GM18508 (cell line): ENCODE data around the gene RGS9BP.
"Not testable (repeated sequence)": the region's sequence is repeated elsewhere in the genome, so short reads cannot be mapped to it uniquely, and the experiment has no call there.

Experiments used
- ATAC-seq: cut with Tn5 transposase; IDR thresholded peaks from one replicate; pipeline ENCODE4 v1.9.1; 2021; ENCODE audit warnings: moderate number of reproducible peaks; ENCODE audit not compliant: insufficient read depth, unreplicated experiment

Gene RGS9BP

GRCh38 chr19:32693151-32694108 is 17.8 kb downstream of the RGS9BP start:
- not testable (repeated sequence) for ATAC-seq

- ATAC-seq: not testable (repeated sequence)
Measured at GRCh38 chr19:32694316-32694715, 18.7 kb downstream of the RGS9BP start.

- ATAC-seq: not testable (repeated sequence)
Measured at GRCh38 chr19:32694851-32695250, 19.2 kb downstream of the RGS9BP start.

DNA sequence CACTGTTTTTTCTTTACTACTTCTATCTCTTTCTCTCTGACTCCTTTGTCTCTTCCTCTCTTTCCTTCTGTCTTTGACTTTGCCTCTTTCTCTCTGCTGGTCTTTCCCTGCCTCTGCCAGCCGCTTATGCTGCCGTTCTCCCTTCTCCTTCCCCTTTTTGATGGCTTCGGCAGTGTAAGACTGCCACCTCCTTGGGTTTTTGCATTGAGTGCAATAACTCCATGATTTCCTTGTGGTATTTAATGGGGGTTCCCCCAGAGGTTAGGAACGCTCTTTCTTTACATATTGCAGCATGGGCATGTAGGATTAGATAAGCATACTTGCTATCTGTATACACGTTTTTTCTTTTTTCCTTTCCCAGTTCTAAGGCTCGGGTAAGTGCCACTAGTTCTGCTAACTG is 19.9 kb downstream of the RGS9BP start:
- not testable (repeated sequence) for ATAC-seq

DNA sequence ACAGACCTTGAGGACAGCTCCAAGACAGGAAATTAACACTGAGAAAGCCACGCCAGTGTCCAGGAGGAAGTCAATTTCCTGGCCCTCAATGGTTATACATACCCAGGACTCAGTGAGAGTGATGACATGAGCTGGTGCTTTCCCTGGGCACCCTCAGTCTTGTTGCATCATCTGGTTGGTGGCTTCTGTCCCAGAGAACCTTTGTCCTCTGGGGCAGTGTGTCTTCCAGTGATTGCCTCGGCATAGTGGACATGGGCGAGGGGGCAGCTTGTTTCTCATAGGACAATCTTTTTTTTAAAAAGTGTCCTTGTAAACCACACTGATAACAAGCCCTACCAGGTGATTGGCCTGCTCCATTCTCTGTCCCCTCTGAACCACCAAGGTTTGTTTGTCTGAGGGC is 21.1 kb downstream of the RGS9BP start:
- ATAC-seq: not testable (repeated sequence)

DNA sequence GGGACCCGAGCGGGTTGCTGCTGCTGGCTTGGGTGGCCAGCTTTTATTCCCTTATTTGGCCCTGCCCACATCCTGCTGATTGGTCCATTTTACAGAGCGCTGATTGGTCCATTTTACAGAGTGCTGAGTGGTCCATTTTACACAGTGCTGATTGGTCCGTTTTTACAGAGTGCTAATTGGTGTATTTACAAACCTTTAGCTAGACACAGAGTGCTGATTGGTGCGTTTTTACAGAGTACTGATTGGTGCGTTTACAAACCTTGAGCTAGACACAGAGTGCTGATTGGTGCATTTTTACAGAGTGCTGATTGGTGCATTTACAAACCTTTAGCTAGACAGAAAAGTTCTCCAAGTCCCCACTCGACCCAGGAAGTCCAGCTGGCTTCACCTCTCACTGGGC is 24.5 kb downstream of the RGS9BP start:
- ATAC-seq: not testable (repeated sequence)

- no peak for ATAC-seq
Measured at GRCh38 chr19:32702010-32702409, 26.4 kb downstream of the RGS9BP start.

- not testable (repeated sequence) for ATAC-seq
Measured at GRCh38 chr19:32704006-32704405, 28.4 kb downstream of the RGS9BP start.

GRCh38 chr19:32708457-32708856 is 32.8 kb downstream of the RGS9BP start:
- no peak for ATAC-seq

DNA sequence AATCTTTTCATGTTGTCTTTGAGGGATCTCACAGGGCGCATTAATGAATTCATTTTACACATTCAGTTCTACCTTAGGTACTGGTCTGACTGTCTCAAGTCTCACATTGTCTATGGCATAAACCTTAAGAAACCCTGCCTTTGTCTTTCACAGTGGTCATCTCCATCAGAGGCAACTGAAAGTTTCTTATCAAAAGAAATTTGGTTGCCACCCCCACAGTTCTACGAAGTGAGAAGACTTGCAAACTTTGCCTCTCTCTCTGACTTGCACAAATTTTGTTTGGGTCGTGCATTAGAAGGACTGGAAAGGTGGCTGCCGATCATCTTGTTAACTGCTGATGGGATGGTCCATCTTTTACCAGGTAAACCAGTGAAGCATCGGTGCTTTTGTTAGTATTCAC is 33.4 kb downstream of the RGS9BP start:
- ATAC-seq: no peak

- no peak for ATAC-seq
Measured at GRCh38 chr19:32711747-32712146, 36.1 kb downstream of the RGS9BP start.

GRCh38 chr19:32716203-32716602 is 40.6 kb downstream of the RGS9BP start:
- ATAC-seq: not testable (repeated sequence)

- ATAC-seq: no peak
Measured at GRCh38 chr19:32717496-32717895, 41.8 kb downstream of the RGS9BP start.

DNA sequence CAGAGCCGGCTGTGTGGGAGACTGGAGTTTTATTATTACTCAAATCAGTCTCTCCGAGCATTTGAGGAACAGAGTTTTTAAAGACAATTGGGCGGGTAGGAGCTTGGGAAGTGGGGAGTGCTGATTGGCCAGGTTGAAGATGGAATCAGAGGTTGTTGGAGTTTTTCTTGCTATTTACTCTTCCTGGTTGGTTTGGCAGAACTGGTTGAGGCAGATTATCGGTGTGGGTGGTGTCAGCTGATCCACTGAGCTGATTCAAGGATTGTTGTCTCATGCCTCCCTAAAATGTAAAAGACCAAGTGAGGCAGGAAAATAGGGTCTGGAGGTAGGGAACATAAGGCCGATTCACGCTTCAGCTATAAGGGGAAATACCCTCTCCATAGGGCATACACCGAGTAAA is 42.6 kb downstream of the RGS9BP start:
- ATAC-seq: no peak

GRCh38 chr19:32719611-32720059 is 44.0 kb downstream of the RGS9BP start, which contains the start of gene TDRD12:
Gene TDRD12, plus strand, starts transcription at chr19:32719767. Its CDS starts 306 bp downstream, at chr19:32720073.
- no peak for ATAC-seq

- no peak for ATAC-seq
Measured at GRCh38 chr19:32720216-32720935, 44.7 kb downstream of the RGS9BP start.

GRCh38 chr19:32720936-32721250 is 45.2 kb downstream of the RGS9BP start:
- ATAC-seq: no peak
